CD4-positive, alpha-beta T cell treated with Interleukin-17A for 4 hours (primary cell): ENCODE measurements around the gene EXOC1L.
"Not testable (repeated sequence)": the region's sequence is repeated elsewhere in the genome, so short reads cannot be mapped to it uniquely, and the experiment has no call there.

Experiments used
- DNase-seq: peaks from one replicate; pipeline ENCODE4 v3.0.0-alpha.2; 2020; ENCODE audit warnings: mixed read lengths

EXOC1L gene

GRCh38 chr4:55838952-55839351 is 19.4 kb downstream of the EXOC1L start:
- no peak for DNase-seq

GRCh38 chr4:55840956-55841355 is 21.4 kb downstream of the EXOC1L start:
- DNase-seq = no peak

- not testable (repeated sequence) for DNase-seq
These were observed 22.0 kb downstream of the EXOC1L start for GRCh38 chr4:55841373-55842239.

- DNase-seq = not testable (repeated sequence)
These were observed 22.7 kb downstream of the EXOC1L start for GRCh38 chr4:55842312-55842711.

GRCh38 chr4:55849724-55850123 is 30.1 kb downstream of the EXOC1L start:
- no peak for DNase-seq

- peak; percentile 58 for DNase-seq
These were observed 32.3 kb downstream of the EXOC1L start for GRCh38 chr4:55851885-55852284.

- DNase-seq = peak; percentile 99
These were observed 34.0 kb downstream of the EXOC1L start, which contains the start of gene EXOC1 for GRCh38 chr4:55853484-55854046. Gene EXOC1 (plus strand): TSS chr4:55853648. CDS start chr4:55858324, 4,676 bp downstream.

GRCh38 chr4:55854129-55854528 is 34.5 kb downstream of the EXOC1L start:
- DNase-seq = no peak

GRCh38 chr4:55857586-55857985 is 38.0 kb downstream of the EXOC1L start:
- DNase-seq = no peak

GRCh38 chr4:55859711-55860110 is 40.1 kb downstream of the EXOC1L start:
- no peak for DNase-seq

GRCh38 chr4:55864577-55865223 is 45.1 kb downstream of the EXOC1L start:
- DNase-seq = no peak

- no peak for DNase-seq
These were observed 45.7 kb downstream of the EXOC1L start for GRCh38 chr4:55865228-55865806.

- DNase-seq = no peak
These were observed 46.8 kb downstream of the EXOC1L start for GRCh38 chr4:55866290-55866907.

GRCh38 chr4:55866973-55867574 is 47.5 kb downstream of the EXOC1L start:
- peak; percentile 38 for DNase-seq

- no peak for DNase-seq
These were observed 49.0 kb downstream of the EXOC1L start for GRCh38 chr4:55868581-55869090.

- DNase-seq = no peak
These were observed 51.8 kb downstream of the EXOC1L start for GRCh38 chr4:55871299-55871800.

GRCh38 chr4:55874831-55875230 is 55.2 kb downstream of the EXOC1L start:
- no peak for DNase-seq

GRCh38 chr4:55876387-55876786 is 56.8 kb downstream of the EXOC1L start:
- no peak for DNase-seq

GRCh38 chr4:55879224-55879623 is 59.6 kb downstream of the EXOC1L start:
- no peak for DNase-seq

- DNase-seq = no peak
These were observed 61.2 kb downstream of the EXOC1L start for GRCh38 chr4:55880652-55881280.

- DNase-seq = no peak
These were observed 64.7 kb downstream of the EXOC1L start for GRCh38 chr4:55884093-55884850.
